Thyroid gland (tissue), 4 donors: Measurements from ENCODE around the gene TMEM223.

ENCODE experiments used
- CTCF ChIP-seq, 6 experiments: fragments of 200-600 bp in 3 of 6; fragments of 450-650 bp in 3 of 6; sonication (generic) in 3 of 6; IDR thresholded peaks; one replicate each; pipeline ENCODE4 v1.5.1; 2016 to 2019; ENCODE audit warnings: antibody characterized with exemption in 6 of 6, mild to moderate bottlenecking in 2 of 6, inconsistent platforms in 1 of 6, moderate library complexity in 1 of 6
- POLR2A ChIP-seq, 2 donors: fragments of 450-650 bp; IDR thresholded peaks; one replicate each; pipeline ENCODE4 v1.6.1; 2017; ENCODE audit warnings: antibody characterized with exemption in 2 of 2, mild to moderate bottlenecking in 2 of 2, moderate library complexity in 1 of 2

GRCh38 chr11:62782753-62783152 lies 9.1 kb downstream of the TMEM223 start:
- no peak for TF ChIP-seq CTCF (IDR thresholded peaks at IDR 0.05)
- TF ChIP-seq POLR2A (IDR thresholded peaks at IDR 0.05), result no peak
